IMR-90 (cell line): Measurements from ENCODE around the gene RFTN1. TPM values are rescaled to one million over a fixed set of nuclear protein-coding genes. Genes with fewer than 3 reads are reported as not detected.

Experiments
- ATAC-seq: fragments of 200-7000 bp; cut with Tn5 transposase; 2 replicates; pipeline ENCODE4 v1.9.1; 2020; ENCODE audit warnings: low read depth, mild to moderate bottlenecking, moderate library complexity
- BruUV-seq: library from RNA; stranded (reverse); fragments of 400-500 nt; replicated peaks from 2 replicates; lab custom pipeline; 2021; lab: Mats Ljungman, UMichigan
- CTCF ChIA-PET: fragments of 300-600 bp; formaldehyde crosslinking; extraction: SDS; loops from one replicate; lab custom pipeline; 2021; ENCODE audit warnings: antibody characterized with exemption; lab: Yijun Ruan, JAX
- POLR2A ChIA-PET: fragments of 300-600 bp; sonication (Branson Sonifier 250); formaldehyde crosslinking; loops from one replicate; lab custom pipeline; 2022; ENCODE audit warnings: antibody characterized with exemption; ENCODE audit not compliant: unreplicated experiment; lab: Charles Lee
- DNase-seq: peaks from one replicate; pipeline ENCODE4 v3.0.0; 2013
- H2AFZ ChIP-seq: replicated peaks from 2 replicates; pipeline ENCODE3; 2013; ENCODE audit warnings: low read length, mild to moderate bottlenecking; ENCODE audit not compliant: poor library complexity
- H2AK5ac ChIP-seq: 2 replicates; pipeline ENCODE4 v1.6.1; 2013; ENCODE audit warnings: low read depth, low read length, inconsistent platforms
- H2AK9ac ChIP-seq: replicated peaks from 2 replicates; pipeline ENCODE3; 2013; ENCODE audit warnings: mild to moderate bottlenecking, low read depth, low read length, moderate library complexity; ENCODE audit not compliant: poor library complexity
- H2BK120ac ChIP-seq: 2 replicates; pipeline ENCODE4 v1.6.1; 2013; ENCODE audit warnings: low read depth, low read length, inconsistent platforms
- H2BK15ac ChIP-seq: 3 replicates; pipeline ENCODE4 v1.6.1; 2013; ENCODE audit warnings: low read depth, low read length, inconsistent platforms
- H2BK20ac ChIP-seq: 2 replicates; pipeline ENCODE4 v1.6.1; 2013; ENCODE audit warnings: low read depth, mild to moderate bottlenecking, inconsistent platforms, low read length, moderate library complexity
- H2BK5ac ChIP-seq: 2 replicates; pipeline ENCODE4 v1.6.1; 2013; ENCODE audit warnings: mild to moderate bottlenecking, low read depth, low read length, inconsistent platforms; ENCODE audit not compliant: poor library complexity, severe bottlenecking
- H3K14ac ChIP-seq: replicated peaks from 2 replicates; pipeline ENCODE4 v1.6.1; 2013; ENCODE audit warnings: low read depth, low read length, inconsistent platforms
- H3K18ac ChIP-seq: 2 replicates; pipeline ENCODE4 v1.6.1; 2013; ENCODE audit warnings: low read depth, low read length, control low read depth
- H3K23ac ChIP-seq: 2 replicates; pipeline ENCODE4 v1.6.1; 2013; ENCODE audit warnings: low read depth, low read length, inconsistent platforms
- H3K27ac ChIP-seq: 2 replicates; pipeline ENCODE4 v1.5.1; 2013; ENCODE audit warnings: mild to moderate bottlenecking, control low read depth, low read length; ENCODE audit not compliant: insufficient read depth
- H3K27me3 ChIP-seq: 2 replicates; pipeline ENCODE4 v1.6.1; 2013; ENCODE audit warnings: low read length; ENCODE audit not compliant: control insufficient read depth, insufficient read depth
- H3K36me3 ChIP-seq: 2 replicates; pipeline ENCODE4 v1.6.1; 2013; ENCODE audit warnings: low read length, mixed read lengths; ENCODE audit not compliant: control insufficient read depth, insufficient read depth
- H3K4ac ChIP-seq: 2 replicates; pipeline ENCODE4 v1.6.1; 2013; ENCODE audit warnings: low read depth, low read length, inconsistent platforms
- H3K4me1 ChIP-seq: 2 replicates; pipeline ENCODE4 v1.6.1; 2013; ENCODE audit warnings: low read length, mixed read lengths; ENCODE audit not compliant: control insufficient read depth, insufficient read depth
- H3K4me2 ChIP-seq: 2 replicates; pipeline ENCODE4 v1.6.1; 2013; ENCODE audit warnings: low read depth, mild to moderate bottlenecking, control low read depth, low read length, moderate library complexity
- H3K4me3 ChIP-seq: 2 replicates; pipeline ENCODE4 v1.5.1; 2013; ENCODE audit warnings: low read depth, mild to moderate bottlenecking, control low read depth, low read length, moderate library complexity; ENCODE audit not compliant: insufficient read depth
- H3K56ac ChIP-seq: 2 replicates; pipeline ENCODE4 v1.6.1; 2013; ENCODE audit warnings: low read length, inconsistent platforms; ENCODE audit not compliant: insufficient read depth; ENCODE audit errors: extremely low read depth
- H3K79me1 ChIP-seq, 2 experiments: 2 replicates each; pipeline ENCODE4 v1.6.1; 2013; ENCODE audit warnings: low read length in 2 of 2, inconsistent platforms in 1 of 2, low read depth in 1 of 2
- H3K9ac ChIP-seq: 2 replicates; pipeline ENCODE4 v1.6.1; 2013; ENCODE audit warnings: low read depth, low read length, control low read depth
- H3K9me1 ChIP-seq: 2 replicates; pipeline ENCODE4 v1.6.1; 2013; ENCODE audit warnings: low read length, inconsistent platforms; ENCODE audit not compliant: insufficient read depth
- H3K9me3 ChIP-seq: 2 replicates; pipeline ENCODE4 v1.6.1; 2013; ENCODE audit warnings: low read length; ENCODE audit not compliant: control insufficient read depth, insufficient read depth
- H4K20me1 ChIP-seq: 2 replicates; pipeline ENCODE4 v1.6.1; 2013; ENCODE audit warnings: low read length, inconsistent platforms; ENCODE audit not compliant: insufficient read depth
- H4K5ac ChIP-seq: 2 replicates; pipeline ENCODE4 v1.6.1; 2013; ENCODE audit warnings: mild to moderate bottlenecking, low read depth, low read length, control low read depth
- H4K8ac ChIP-seq, 2 experiments: 2 replicates each; pipeline ENCODE4 v1.6.1; 2013; ENCODE audit warnings: low read depth in 2 of 2, low read length in 2 of 2, control low read depth in 1 of 2, inconsistent platforms in 1 of 2
- H4K91ac ChIP-seq: 2 replicates; pipeline ENCODE4 v1.6.1; 2013; ENCODE audit warnings: low read depth, low read length, inconsistent platforms; ENCODE audit not compliant: insufficient read depth
- BHLHE40 ChIP-seq: fragments of 150-350 bp; IDR thresholded peaks from 2 replicates; pipeline ENCODE4 v1.6.1; 2016; ENCODE audit warnings: mild to moderate bottlenecking, low read depth, low read length
- CEBPB ChIP-seq: IDR thresholded peaks from 2 replicates; pipeline ENCODE4 v1.6.1; 2012; ENCODE audit warnings: low read depth, low read length, improper control_type of control experiment
- CHD1 ChIP-seq: IDR thresholded peaks from 2 replicates; pipeline ENCODE4 v1.6.1; 2012; ENCODE audit warnings: low read depth, low read length, improper control_type of control experiment
- FOS ChIP-seq: fragments of 150-350 bp; IDR thresholded peaks from 2 replicates; pipeline ENCODE4 v1.6.1; 2016; ENCODE audit warnings: low read depth, low read length
- MAFK ChIP-seq: IDR thresholded peaks from 2 replicates; pipeline ENCODE4 v1.6.1; 2012; ENCODE audit warnings: low read depth, low read length, improper control_type of control experiment
- MAZ ChIP-seq: IDR thresholded peaks from 2 replicates; pipeline ENCODE4 v1.6.1; 2012; ENCODE audit warnings: low read depth, mild to moderate bottlenecking, low read length, improper control_type of control experiment, moderate library complexity, borderline replicate concordance
- MXI1 ChIP-seq: IDR thresholded peaks from 2 replicates; pipeline ENCODE4 v1.6.1; 2012; ENCODE audit warnings: low read depth, mild to moderate bottlenecking, low read length, moderate library complexity, borderline replicate concordance
- POLR2A ChIP-seq: IDR thresholded peaks from 2 replicates; pipeline ENCODE4 v1.6.1; 2012; ENCODE audit warnings: mild to moderate bottlenecking, low read depth, low read length
- RCOR1 ChIP-seq: IDR thresholded peaks from 2 replicates; pipeline ENCODE4 v1.6.1; 2012; ENCODE audit warnings: mild to moderate bottlenecking, low read length, improper control_type of control experiment; ENCODE audit not compliant: insufficient replicate concordance
- RFX5 ChIP-seq: IDR thresholded peaks from 2 replicates; pipeline ENCODE4 v1.8.0; 2012; ENCODE audit warnings: low read depth, mild to moderate bottlenecking, low read length, moderate library complexity
- SMC3 ChIP-seq: fragments of 150-350 bp; IDR thresholded peaks from 2 replicates; pipeline ENCODE4 v1.6.1; 2016; ENCODE audit warnings: low read depth, mild to moderate bottlenecking, antibody characterized with exemption, low read length, moderate library complexity
- WGBS, 2 experiments: methylation state at CpG; one replicate each; pipeline versions ENCODE4 v1.1.5 to v1.1.7; 2013; ENCODE audit warnings: missing lambda C conversion rate in 2 of 2; ENCODE audit not compliant: insufficient read length in 1 of 2; ENCODE audit errors: extremely low coverage in 2 of 2; 5-methylcytosine and 5-hydroxymethylcytosine counted together
- dilution Hi-C: fragments of 300-500 bp; cut with HindIII; formaldehyde crosslinking; loops from one replicate; pipeline ENCODE4 v1.14.3; 2018; ENCODE audit warnings: low sequenced_read_pairs; ENCODE audit not compliant: unreplicated experiment
- in situ Hi-C: fragments of 300-500 bp; cut with MboI; formaldehyde crosslinking; loops from 3 replicates; pipeline ENCODE4 v1.14.3; 2019; ENCODE audit warnings: low sequenced_read_pairs, inconsistent platforms, mixed read lengths
- intact Hi-C: fragments of 100-400 bp; cut with micrococcal nuclease; formaldehyde crosslinking; loops from 2 replicates; pipeline ENCODE4 v1.10.0; 2022
- polyA plus RNA-seq, 3 experiments: library from polyadenylated mRNA; depleted of rRNA; stranded (reverse); fragments of >200 nt; gene quantifications; 2 replicates each; pipeline ENCODE4 v1.2.3, GENCODE V29; 2012; ENCODE audit warnings: low replicate concordance in 1 of 3
- total RNA-seq: library from RNA; depleted of rRNA; stranded (reverse); fragments of >200 nt; gene quantifications from 2 replicates; pipeline ENCODE4 v1.2.3, GENCODE V29; 2012
- TF ChIP-seq, protein P1 (sequence below): fragments of 150-350 bp; IDR thresholded peaks from 2 replicates; pipeline ENCODE4 v1.6.1; 2017; ENCODE audit warnings: mild to moderate bottlenecking, antibody characterized with exemption, low read length, low read depth
- TF ChIP-seq, protein P2 (sequence below): conservative IDR thresholded peaks from 2 replicates; pipeline ENCODE4 v1.5.1; 2012; ENCODE audit warnings: mild to moderate bottlenecking, low read depth, low read length, improper control_type of control experiment
- TF ChIP-seq, protein P3 (sequence below): fragments of 150-350 bp; IDR thresholded peaks from 2 replicates; pipeline ENCODE4 v1.6.1; 2016; ENCODE audit warnings: low read depth, mild to moderate bottlenecking, low read length, moderate library complexity, borderline replicate concordance

The RFTN1 gene
- total and polyA plus RNA-seq, 2 of the 4 experiments (the other 2 are of a cell fraction): 45.0 to 52.0 TPM

DNA sequence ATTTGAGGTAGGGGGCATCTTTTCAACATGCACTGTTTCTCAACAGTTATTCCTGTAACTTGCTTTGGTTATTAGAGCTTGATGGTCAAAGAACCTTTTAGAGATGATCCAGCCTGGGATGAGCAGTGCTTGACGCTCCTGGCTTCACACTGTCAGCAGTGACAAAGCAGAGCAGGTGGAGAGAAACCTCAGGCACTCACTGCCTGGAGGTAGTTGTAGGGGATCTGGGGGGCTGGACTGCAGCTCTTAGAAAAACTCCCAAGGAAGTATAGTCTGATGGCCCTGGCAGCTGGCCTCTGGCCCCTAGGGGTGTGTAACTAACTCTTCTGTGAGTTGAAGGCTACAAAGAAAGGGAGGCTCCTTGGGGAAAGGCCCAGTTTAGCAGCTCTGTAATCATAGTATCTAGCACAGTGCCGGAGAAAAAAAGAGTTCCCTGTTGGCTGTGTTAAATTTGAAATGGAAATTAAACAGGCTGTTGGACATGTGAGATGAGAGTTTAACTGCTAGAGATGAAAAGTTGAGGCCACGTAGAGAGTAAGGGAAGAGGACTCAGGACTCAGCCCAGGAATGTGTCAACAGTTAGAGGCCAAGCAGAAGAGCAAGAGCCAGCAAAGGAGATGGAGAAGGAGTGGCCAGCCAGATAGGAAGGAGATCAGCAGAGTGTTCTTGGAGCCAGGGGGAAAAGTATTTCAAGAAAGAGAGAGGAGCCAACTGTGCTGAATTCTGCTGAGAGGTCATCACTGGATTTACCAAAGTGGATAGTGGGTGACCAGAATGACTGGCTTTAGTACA, 234.3 kb downstream of the RFTN1 start:
- no peak overlapping the region for H2BK20ac ChIP-seq
- H3K9me1 ChIP-seq: peaks cover 5% of the 10 kb centered on the region; the same call in 1 of the 2 replicates
- in situ Hi-C loops: loop anchor here (25.0 kb wide), 3 partner anchors 608 to 958 kb away; partner anchors contain the start of gene PLCL2
- CTCF ChIA-PET: interaction anchor here (1.1 to 2.0 kb wide), 2 partner anchors 10 to 11 kb away, joined by 5 read pairs; no protein-coding TSS in a partner anchor
- H3K4me3 ChIP-seq: no peak overlapping the region
- no peak overlapping the region for H4K8ac ChIP-seq
- H2BK5ac ChIP-seq: no peak overlapping the region
- no peak overlapping the region for H2AFZ ChIP-seq
- H3K14ac ChIP-seq: no peak overlapping the region
- no peak overlapping the region for H2AK9ac ChIP-seq
- H3K56ac ChIP-seq: no peak overlapping the region
- H3K4me2 ChIP-seq: no peak overlapping the region
- H3K23ac ChIP-seq: no peak overlapping the region
- no peak overlapping the region for H2BK120ac ChIP-seq
- peaks cover 0 to 5% of the 10 kb centered on the region in 2 experiments; a peak in 1 of 4 replicates for H3K79me1 ChIP-seq
- DNase-seq: no peak
- H4K5ac ChIP-seq: no peak overlapping the region
- no peak overlapping the region for H4K91ac ChIP-seq
- H3K27me3 ChIP-seq: no peaks in the 10 kb centered on the region
- no peak overlapping the region for H3K9ac ChIP-seq
- 79% methylated on average over 2 of the region's 3 CpGs; no CpG with 5 or more reads in 1 of the 2 experiments for WGBS, 2 experiments
- ATAC-seq: no peak
- no peaks in the 10 kb centered on the region for H3K9me3 ChIP-seq
- intact Hi-C loops: loop anchor here (10.0 kb wide), 1 partner anchor 956 kb away; no protein-coding TSS in a partner anchor
- H3K27ac ChIP-seq: no peak overlapping the region
- POLR2A ChIA-PET: no interaction called here
- peaks cover 2% of the 10 kb centered on the region; the same call in 1 of the 2 replicates for H3K36me3 ChIP-seq
- H3K4ac ChIP-seq: no peak overlapping the region
- no peak overlapping the region for H2AK5ac ChIP-seq
- no peak overlapping the region for H3K18ac ChIP-seq
- no peak overlapping the region for H2BK15ac ChIP-seq
- peaks cover 4% of the 10 kb centered on the region; the same call in 1 of the 2 replicates for H3K4me1 ChIP-seq
- dilution Hi-C loops: loop anchor here (25.0 kb wide), 1 partner anchor 258 kb away; no protein-coding TSS in a partner anchor
- H4K20me1 ChIP-seq: no peaks in the 10 kb centered on the region
- BruUV-seq: no TSS peak
- no peak for TF ChIP-seq CEBPB
- TF ChIP-seq, protein P1, sequence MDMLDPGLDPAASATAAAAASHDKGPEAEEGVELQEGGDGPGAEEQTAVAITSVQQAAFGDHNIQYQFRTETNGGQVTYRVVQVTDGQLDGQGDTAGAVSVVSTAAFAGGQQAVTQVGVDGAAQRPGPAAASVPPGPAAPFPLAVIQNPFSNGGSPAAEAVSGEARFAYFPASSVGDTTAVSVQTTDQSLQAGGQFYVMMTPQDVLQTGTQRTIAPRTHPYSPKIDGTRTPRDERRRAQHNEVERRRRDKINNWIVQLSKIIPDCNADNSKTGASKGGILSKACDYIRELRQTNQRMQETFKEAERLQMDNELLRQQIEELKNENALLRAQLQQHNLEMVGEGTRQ: no peak
- no peak for TF ChIP-seq RCOR1
- TF ChIP-seq POLR2A: no peak
- TF ChIP-seq MXI1: no peak
- TF ChIP-seq FOS: no peak
- no peak for TF ChIP-seq BHLHE40
- no peak for TF ChIP-seq CHD1
- no peak for TF ChIP-seq MAFK
- TF ChIP-seq SMC3: no peak
- TF ChIP-seq, protein P2, sequence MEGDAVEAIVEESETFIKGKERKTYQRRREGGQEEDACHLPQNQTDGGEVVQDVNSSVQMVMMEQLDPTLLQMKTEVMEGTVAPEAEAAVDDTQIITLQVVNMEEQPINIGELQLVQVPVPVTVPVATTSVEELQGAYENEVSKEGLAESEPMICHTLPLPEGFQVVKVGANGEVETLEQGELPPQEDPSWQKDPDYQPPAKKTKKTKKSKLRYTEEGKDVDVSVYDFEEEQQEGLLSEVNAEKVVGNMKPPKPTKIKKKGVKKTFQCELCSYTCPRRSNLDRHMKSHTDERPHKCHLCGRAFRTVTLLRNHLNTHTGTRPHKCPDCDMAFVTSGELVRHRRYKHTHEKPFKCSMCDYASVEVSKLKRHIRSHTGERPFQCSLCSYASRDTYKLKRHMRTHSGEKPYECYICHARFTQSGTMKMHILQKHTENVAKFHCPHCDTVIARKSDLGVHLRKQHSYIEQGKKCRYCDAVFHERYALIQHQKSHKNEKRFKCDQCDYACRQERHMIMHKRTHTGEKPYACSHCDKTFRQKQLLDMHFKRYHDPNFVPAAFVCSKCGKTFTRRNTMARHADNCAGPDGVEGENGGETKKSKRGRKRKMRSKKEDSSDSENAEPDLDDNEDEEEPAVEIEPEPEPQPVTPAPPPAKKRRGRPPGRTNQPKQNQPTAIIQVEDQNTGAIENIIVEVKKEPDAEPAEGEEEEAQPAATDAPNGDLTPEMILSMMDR: no peak
- no peak for TF ChIP-seq RFX5
- TF ChIP-seq, protein P3, sequence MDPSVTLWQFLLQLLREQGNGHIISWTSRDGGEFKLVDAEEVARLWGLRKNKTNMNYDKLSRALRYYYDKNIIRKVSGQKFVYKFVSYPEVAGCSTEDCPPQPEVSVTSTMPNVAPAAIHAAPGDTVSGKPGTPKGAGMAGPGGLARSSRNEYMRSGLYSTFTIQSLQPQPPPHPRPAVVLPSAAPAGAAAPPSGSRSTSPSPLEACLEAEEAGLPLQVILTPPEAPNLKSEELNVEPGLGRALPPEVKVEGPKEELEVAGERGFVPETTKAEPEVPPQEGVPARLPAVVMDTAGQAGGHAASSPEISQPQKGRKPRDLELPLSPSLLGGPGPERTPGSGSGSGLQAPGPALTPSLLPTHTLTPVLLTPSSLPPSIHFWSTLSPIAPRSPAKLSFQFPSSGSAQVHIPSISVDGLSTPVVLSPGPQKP: no peak
- no peak for TF ChIP-seq MAZ
